Aorta (tissue), 5 donors: ENCODE data around the gene ZMPSTE24. TPM values are rescaled to one million over a fixed set of nuclear protein-coding genes. Genes with fewer than 3 reads are reported as not detected.

Experiments used
- ATAC-seq: fragments of 200-7000 bp; cut with Tn5 transposase; one replicate; pipeline ENCODE4 v1.9.1; 2022; ENCODE audit warnings: moderate library complexity; ENCODE audit not compliant: low FRiP score
- DNase-seq, 2 donors: peaks; one replicate each; pipeline ENCODE4 v3.0.0-alpha.2; 2020
- H3K27ac ChIP-seq, 2 donors: one replicate each; pipeline ENCODE4 v1.5.1; 2013; ENCODE audit warnings: low read length in 2 of 2, mild to moderate bottlenecking in 2 of 2, moderate library complexity in 2 of 2, control low read depth in 1 of 2, inconsistent platforms in 1 of 2, low read depth in 1 of 2
- H3K27me3 ChIP-seq, 2 donors: one replicate each; pipeline ENCODE4 v1.6.1; 2013; ENCODE audit warnings: control low read depth in 1 of 2, low read length in 1 of 2, mild to moderate bottlenecking in 1 of 2, moderate library complexity in 1 of 2; ENCODE audit not compliant: insufficient read depth in 2 of 2, control insufficient read depth in 1 of 2
- H3K36me3 ChIP-seq, 2 donors: one replicate each; pipeline ENCODE4 v1.6.1; 2013; ENCODE audit warnings: control low read depth in 1 of 2, low read length in 1 of 2, mild to moderate bottlenecking in 1 of 2; ENCODE audit not compliant: insufficient read depth in 2 of 2, control insufficient read depth in 1 of 2
- H3K4me1 ChIP-seq, 2 donors: one replicate each; pipeline ENCODE4 v1.6.1; 2013; ENCODE audit warnings: low read length in 2 of 2, control low read depth in 1 of 2, mild to moderate bottlenecking in 1 of 2, moderate library complexity in 1 of 2; ENCODE audit not compliant: insufficient read depth in 2 of 2, control insufficient read depth in 1 of 2
- H3K4me3 ChIP-seq, 2 donors: one replicate each; pipeline ENCODE4 v1.5.1; 2013; ENCODE audit warnings: low read length in 2 of 2, control low read depth in 1 of 2, mild to moderate bottlenecking in 1 of 2
- H3K9me3 ChIP-seq: one replicate; pipeline ENCODE4 v1.6.1; 2013; ENCODE audit warnings: mild to moderate bottlenecking, low read length; ENCODE audit not compliant: control insufficient read depth
- WGBS, 2 donors: extraction: QIAGEN DNeasy Blood & Tissue Kit; methylation state at CpG; one replicate each; pipeline ENCODE4 v1.1.7; 2013; 5-methylcytosine and 5-hydroxymethylcytosine counted together
- intact Hi-C, 2 donors: fragments of 100-400 bp; cut with DNase I; formaldehyde crosslinking; loops; one replicate each; pipeline versions ENCODE4 v1.14.2 to v1.15.0; 2022
- polyA plus RNA-seq, 2 donors: library from polyadenylated mRNA; stranded (reverse); fragments of 200-250 nt; gene quantifications; one replicate each; pipeline ENCODE4 v1.2.3, GENCODE V29; 2013
- total RNA-seq, 2 donors: library from RNA; stranded (reverse); fragmentation: NEBNext Ultra II Directional; extraction: Animal tissue kit (Norgen Biotek cat#: 25700); gene quantifications; one replicate each; pipeline ENCODE4 v1.2.1, GENCODE V29; 2021
- donor health status: healthy with polysubstance abuse.
- donor health status: Bipolar disorder and iron deficiency.
- donor health status: DM: no; HTN: no; CAD: no.
- donor health status: DM: no; HTN: no; CAD: no.
- donor health status: DM: yes; HTN: yes; CAD: no.

The ZMPSTE24 gene
- total and polyA plus RNA-seq, 4 donors = 27.8 to 56.5 (median 40.0) TPM

DNA sequence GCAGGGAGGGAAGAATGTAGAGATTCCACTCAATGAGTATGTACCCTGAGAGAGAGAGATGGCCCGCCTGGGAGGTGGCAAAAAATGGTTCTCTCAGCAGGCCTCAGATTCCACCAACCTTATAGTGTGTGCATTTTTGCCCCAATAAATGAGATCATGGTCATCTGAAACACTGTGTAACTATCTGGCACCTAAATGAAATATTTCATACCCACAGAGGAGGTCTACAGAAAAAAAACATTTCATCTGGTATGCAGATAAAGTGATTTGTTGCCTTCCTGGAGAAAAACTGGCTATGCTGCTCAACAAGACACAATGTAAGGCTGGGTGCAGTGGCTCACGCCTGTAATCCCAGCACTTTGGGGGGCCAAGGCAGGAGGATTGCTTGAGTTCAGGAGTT is 5.4 kb upstream of the ZMPSTE24 start:
- 72 to 73% methylated on average over 2 of the region's 2 CpGs for WGBS, 2 donors
- Histone ChIP-seq H3K9me3 (no peaks in the 10 kb centered on the region), H3K4me3 (no peak overlapping the region), H3K27me3 (no peaks in the 10 kb centered on the region), H3K36me3 (no peaks in the 10 kb centered on the region), H3K4me1 (peaks cover 0 to 2% of the 10 kb centered on the region in 2 donors), H3K27ac (no peak overlapping the region)
- DNase-seq (no peak), ATAC-seq (no peak)
- intact Hi-C loops = no loop called here

DNA sequence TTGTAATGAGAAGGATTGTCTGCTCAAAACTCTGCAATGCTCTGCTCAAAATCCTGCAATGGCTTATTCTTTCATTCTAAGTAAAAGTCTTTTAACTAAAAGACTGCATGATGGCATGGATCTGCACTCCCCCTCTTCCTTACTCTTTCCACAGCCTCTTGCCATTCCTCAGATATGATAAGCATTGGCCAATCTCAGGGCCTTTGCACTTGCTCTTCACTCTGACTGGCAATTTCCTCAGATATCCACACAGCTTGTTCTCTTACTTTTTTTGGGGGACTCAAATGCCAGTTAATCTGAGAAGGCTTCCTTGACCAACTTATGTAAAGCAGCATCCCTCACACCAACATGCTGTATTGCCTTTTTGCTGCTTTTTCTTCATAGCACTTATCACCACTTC is 2.8 kb upstream of the ZMPSTE24 start:
- Histone ChIP-seq H3K27me3 (no peaks in the 10 kb centered on the region), H3K9me3 (no peaks in the 10 kb centered on the region), H3K4me1 (peaks cover 0 to 3% of the 10 kb centered on the region in 2 donors), H3K36me3 (no peaks in the 10 kb centered on the region), H3K4me3 (no peak overlapping the region), H3K27ac (no peak overlapping the region)
- intact Hi-C loops = loop anchor here in 1 of 2 donors (5.0 kb wide), 1 partner anchor 93 kb away; the partner anchor contains the start of gene RLF
- DNase-seq = no peak
- no peak for ATAC-seq

DNA sequence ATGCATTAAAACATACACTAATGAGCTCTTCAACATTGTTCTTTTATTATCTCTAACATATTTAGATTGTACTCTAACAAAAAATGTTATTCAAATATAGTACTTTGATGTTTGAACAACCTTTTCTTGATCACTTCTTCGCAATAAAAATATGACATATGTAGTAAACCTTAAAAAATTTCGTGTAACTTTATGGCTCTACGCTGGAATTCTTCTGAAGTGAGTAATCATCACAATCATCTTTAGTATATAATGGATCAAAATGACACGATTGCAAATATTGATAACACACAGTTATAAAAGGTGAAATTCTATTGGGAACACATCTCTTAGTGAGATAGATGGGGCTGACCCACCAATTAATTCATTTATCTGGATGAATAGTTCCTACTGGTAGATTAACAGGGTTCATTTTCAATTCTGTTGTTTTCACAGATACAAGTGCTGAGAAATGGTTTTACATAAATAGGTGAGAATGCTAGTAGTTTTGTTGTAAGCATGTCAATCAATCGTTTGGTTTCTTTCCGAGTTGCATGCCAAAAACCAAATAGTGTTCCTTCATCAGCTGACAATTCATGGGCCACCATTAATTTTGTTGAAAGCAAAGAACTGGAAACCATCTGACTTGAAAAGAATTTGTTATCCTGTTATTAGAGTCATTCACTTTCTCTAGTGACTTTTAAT is 1.5 kb upstream of the ZMPSTE24 start:
- no peak for ATAC-seq
- Histone ChIP-seq H3K36me3 (no peaks in the 10 kb centered on the region), H3K4me1 (peaks cover 0 to 4% of the 10 kb centered on the region in 2 donors), H3K9me3 (no peaks in the 10 kb centered on the region), H3K4me3 (no peak overlapping the region), H3K27me3 (no peaks in the 10 kb centered on the region), H3K27ac (no peak overlapping the region)
- WGBS, 2 donors = 54 to 60% methylated on average over 6 of the region's 6 CpGs
- DNase-seq = no peak
- intact Hi-C loops = loop anchor here in 1 of 2 donors (5.0 kb wide), 1 partner anchor 94 kb away; the partner anchor contains the start of gene RLF

DNA sequence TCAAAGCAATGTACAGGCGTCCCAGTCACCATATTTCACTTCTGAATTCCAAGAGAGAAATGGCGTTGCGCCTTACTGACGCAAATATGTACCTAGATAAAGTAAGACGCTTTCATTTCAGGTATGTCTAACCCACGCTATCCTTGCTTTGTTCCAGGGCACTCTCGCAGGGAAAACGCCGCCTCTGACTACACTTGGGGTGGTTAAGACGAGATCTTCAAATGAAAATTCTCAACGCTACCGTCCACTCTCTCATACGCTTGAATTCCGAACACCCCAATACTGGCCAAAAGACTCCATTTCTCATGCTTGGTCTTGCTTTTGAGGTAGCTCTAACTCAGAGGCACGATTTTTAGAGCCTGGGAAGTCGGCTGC is 736 bp upstream of the ZMPSTE24 start:
- peak; percentile 4 for ATAC-seq
- no peaks in the 10 kb centered on the region for H3K27me3 ChIP-seq
- no peaks in the 10 kb centered on the region for H3K9me3 ChIP-seq
- DNase-seq = no peak
- H3K27ac ChIP-seq = peak overlapping the region; percentile 51 to 98
- intact Hi-C loops = loop anchor here in 1 of 2 donors (5.0 kb wide), 1 partner anchor 95 kb away; the partner anchor contains the start of gene RLF
- 0% methylated on average over 16 of the region's 16 CpGs for WGBS, 2 donors
- peaks cover 0 to 4% of the 10 kb centered on the region in 2 donors for H3K4me1 ChIP-seq
- H3K36me3 ChIP-seq = no peaks in the 10 kb centered on the region
- H3K4me3 ChIP-seq = peak overlapping the region; percentile 48 to 82

DNA sequence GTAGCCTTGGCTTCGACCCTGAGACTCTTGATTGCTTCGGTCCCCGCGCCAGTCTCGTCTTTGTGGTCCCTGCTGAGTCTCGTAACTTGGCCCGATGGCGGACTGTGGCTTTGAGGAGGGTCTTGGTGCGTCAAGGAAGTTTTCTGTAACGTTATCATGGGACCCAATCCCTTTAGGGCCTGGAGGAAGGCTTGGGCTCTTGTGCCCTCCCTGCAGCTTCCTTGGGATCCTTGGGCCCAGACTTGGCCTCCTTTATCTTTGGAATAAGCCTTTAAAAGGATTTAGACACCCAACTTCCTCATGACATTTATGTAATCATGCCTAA is 371 bp downstream of the ZMPSTE24 start:
- no peaks in the 10 kb centered on the region for H3K9me3 ChIP-seq
- WGBS, 2 donors = 0% methylated on average over 10 of the region's 10 CpGs
- no peak for DNase-seq
- no peak for ATAC-seq
- no peaks in the 10 kb centered on the region for H3K36me3 ChIP-seq
- no peaks in the 10 kb centered on the region for H3K27me3 ChIP-seq
- peaks cover 0 to 4% of the 10 kb centered on the region in 2 donors for H3K4me1 ChIP-seq
- intact Hi-C loops = loop anchor here in 1 of 2 donors (2.0 to 5.0 kb wide), 2 partner anchors 56 to 96 kb away; partner anchors contain the start of gene RLF
- H3K4me3 ChIP-seq = peak overlapping the region; percentile 78 to 88
- peak overlapping the region in 1 of 2 donors; percentile 76 for H3K27ac ChIP-seq

DNA sequence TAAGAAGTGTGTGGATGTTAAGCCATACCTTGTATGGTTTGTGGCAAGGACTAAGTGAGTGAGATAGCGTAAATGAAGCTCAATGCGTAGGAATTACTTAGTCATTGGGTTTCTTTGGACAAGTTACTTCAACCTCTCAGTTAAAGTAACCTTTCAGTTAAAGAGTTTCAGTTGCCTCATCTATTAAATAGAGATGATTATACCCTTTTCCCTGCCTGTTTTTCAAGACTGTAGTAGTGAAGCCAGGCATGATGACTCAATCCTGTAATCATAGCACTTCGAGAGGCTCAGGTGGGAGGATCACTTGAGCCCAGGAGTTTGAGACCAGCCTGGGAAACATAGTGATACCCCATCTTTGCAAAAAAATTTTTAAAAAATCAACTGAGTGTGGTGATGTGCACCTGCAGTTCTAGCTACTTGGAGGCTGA is 6.3 kb downstream of the ZMPSTE24 start:
- peak; percentile 52 for ATAC-seq
- Histone ChIP-seq H3K4me1 (peaks cover 2 to 7% of the 10 kb centered on the region in 2 donors), H3K4me3 (no peak overlapping the region)

DNA sequence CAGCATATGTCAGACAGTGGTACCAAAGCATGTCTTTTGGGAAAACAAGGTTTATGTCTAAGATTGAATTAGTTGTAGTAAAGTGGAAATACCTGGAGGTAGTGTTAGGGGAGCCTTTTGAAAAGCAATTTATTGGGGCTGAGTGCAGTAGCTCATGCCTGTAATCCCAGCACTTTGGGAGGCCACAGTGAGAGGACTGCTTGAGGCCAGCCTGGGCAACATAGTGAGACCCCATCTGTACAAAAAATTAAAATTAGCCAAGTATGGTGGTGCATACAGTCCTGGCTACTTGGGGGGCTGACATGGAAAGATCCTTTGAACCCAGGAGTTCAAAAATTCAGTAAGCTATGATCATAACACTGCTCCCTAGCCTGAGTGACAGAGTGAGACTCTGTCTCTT is 7.3 kb downstream of the ZMPSTE24 start:
- DNase-seq (no peak), ATAC-seq (no peak)
- no peaks in the 10 kb centered on the region for H3K36me3 ChIP-seq
- peaks cover under 1 to 7% of the 10 kb centered on the region in 2 donors for H3K4me1 ChIP-seq
- no peaks in the 10 kb centered on the region for H3K9me3 ChIP-seq
- H3K27me3 ChIP-seq = no peaks in the 10 kb centered on the region
- peak overlapping the region; percentile 61 to 78 for H3K27ac ChIP-seq
- intact Hi-C loops = no loop called here
- H3K4me3 ChIP-seq = no peak overlapping the region

More for the DNA sequence above, 6.3 kb downstream of the ZMPSTE24 start:
- no peak for DNase-seq
- 8 to 12% methylated on average over 3 of the region's 3 CpGs for WGBS, 2 donors
- Histone ChIP-seq H3K27me3 (no peaks in the 10 kb centered on the region), H3K36me3 (no peaks in the 10 kb centered on the region), H3K27ac (peak overlapping the region; percentile 72 to 82), H3K9me3 (no peaks in the 10 kb centered on the region)
- intact Hi-C loops = loop anchor here in 1 of 2 donors (5.0 kb wide), 1 partner anchor 102 kb away; the partner anchor contains the start of gene RLF

DNA sequence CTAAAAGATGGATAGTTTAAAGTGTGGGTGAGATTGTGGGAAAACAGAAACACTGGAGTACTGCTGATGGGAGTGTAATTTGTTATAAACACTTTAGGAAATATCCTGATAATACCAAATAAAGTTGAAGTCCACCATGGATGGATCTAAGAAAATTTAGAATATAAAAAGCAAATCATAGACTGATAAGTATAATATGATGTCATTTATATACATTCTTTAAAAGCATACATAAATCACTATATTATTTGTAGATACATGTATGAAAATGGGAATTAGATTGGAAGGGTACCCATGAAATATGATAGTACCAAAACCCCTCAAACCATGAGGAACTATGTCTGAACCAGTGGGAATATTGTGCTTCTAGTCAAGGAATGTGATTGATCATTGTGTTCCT is 7.9 kb downstream of the ZMPSTE24 start:
- Histone ChIP-seq H3K27me3 (no peaks in the 10 kb centered on the region), H3K4me1 (peaks cover 0 to 7% of the 10 kb centered on the region in 2 donors)

More for the DNA sequence above, 7.9 kb downstream of the ZMPSTE24 start:
- no peaks in the 10 kb centered on the region for H3K9me3 ChIP-seq
- peak overlapping the region in 1 of 2 donors; percentile 93 for H3K27ac ChIP-seq
- no peak for DNase-seq
- H3K4me3 ChIP-seq = no peak overlapping the region
- intact Hi-C loops = no loop called here
- ATAC-seq = no peak
- no peaks in the 10 kb centered on the region for H3K36me3 ChIP-seq
